Lung (tissue), 12 donors: ENCODE results near the gene DDX24. TPM values are rescaled to one million over a fixed set of nuclear protein-coding genes. Genes with fewer than 3 reads are reported as not detected.

ENCODE experiments used
- ATAC-seq: fragments of 200-7000 bp; cut with Tn5 transposase; one replicate; pipeline ENCODE4 v1.9.1; 2020; ENCODE audit warnings: moderate number of reproducible peaks; ENCODE audit not compliant: insufficient read depth, low FRiP score
- DNase-seq, 3 donors: peaks; one replicate each; pipeline ENCODE4 v3.0.0-alpha.2; 2013 to 2017
- H3K27ac ChIP-seq, 2 donors: one replicate each; pipeline ENCODE4 v1.5.1; 2013; ENCODE audit warnings: mild to moderate bottlenecking in 2 of 2, moderate library complexity in 2 of 2, control low read depth in 1 of 2, inconsistent platforms in 1 of 2, low read depth in 1 of 2, low read length in 1 of 2
- H3K27me3 ChIP-seq, 3 donors: one replicate each; pipeline ENCODE4 v1.5.1; 2013; ENCODE audit warnings: low read length in 2 of 3; ENCODE audit not compliant: control insufficient read depth in 3 of 3, insufficient read depth in 3 of 3
- H3K36me3 ChIP-seq, 4 donors: one replicate each; pipeline ENCODE4 v1.5.1; 2013; ENCODE audit warnings: low read length in 4 of 4, mild to moderate bottlenecking in 1 of 4, moderate library complexity in 1 of 4; ENCODE audit not compliant: control insufficient read depth in 4 of 4, insufficient read depth in 4 of 4
- H3K4me1 ChIP-seq, 5 donors: one replicate each; pipeline ENCODE4 v1.5.1; 2013; ENCODE audit warnings: low read length in 5 of 5, mild to moderate bottlenecking in 2 of 5, moderate library complexity in 1 of 5; ENCODE audit not compliant: control insufficient read depth in 5 of 5, insufficient read depth in 5 of 5
- H3K4me3 ChIP-seq: one replicate; pipeline ENCODE4 v1.5.1; 2013; ENCODE audit warnings: mild to moderate bottlenecking, control low read depth, moderate library complexity
- H3K9ac ChIP-seq, 2 donors: one replicate each; pipeline ENCODE4 v1.5.1; 2013; ENCODE audit warnings: low read length in 2 of 2, control low read depth in 1 of 2; ENCODE audit not compliant: insufficient read depth in 1 of 2
- H3K9me3 ChIP-seq, 4 donors: one replicate each; pipeline ENCODE4 v1.5.1; 2013; ENCODE audit warnings: low read length in 3 of 4, mild to moderate bottlenecking in 1 of 4, moderate library complexity in 1 of 4; ENCODE audit not compliant: control insufficient read depth in 4 of 4, insufficient read depth in 3 of 4
- CTCF ChIP-seq: IDR thresholded peaks from 2 replicates; pipeline ENCODE4 v1.5.1; 2012; ENCODE audit warnings: mild to moderate bottlenecking; ENCODE audit errors: control extremely low read depth, extremely low read depth
- WGBS, 2 donors: extraction: QIAGEN DNeasy Blood & Tissue Kit; methylation state at CpG; one replicate each; pipeline ENCODE4 v1.1.7; 2013; 5-methylcytosine and 5-hydroxymethylcytosine counted together
- polyA plus RNA-seq, 2 donors: library from polyadenylated mRNA; stranded (reverse); fragments of 200-250 nt; gene quantifications; one replicate each; pipeline ENCODE4 v1.2.1, GENCODE V29; 2013
- total RNA-seq, 2 donors: library from RNA; depleted of rRNA in 1 of 2; stranded (reverse); fragments of >200 nt in 1 of 2; gene quantifications; one replicate each; pipeline ENCODE4 v1.2.1, GENCODE V29; 2014 to 2021
- donor health status: control.
- donor health status: control.
- donor health status: Bipolar disorder and iron deficiency.
- donor health status: healthy.
- donor health status: DM: yes; HTN: yes; CAD: no.

The DDX24 gene
- total and polyA plus RNA-seq, 4 donors = 78.4 to 138 (median 107) TPM

- no peak for ATAC-seq
- WGBS, 2 donors = 77 to 84% methylated on average over 9 of the region's 9 CpGs
Measured at GRCh38 chr14:94062344-94062940, 18.6 kb downstream of the DDX24 start.

GRCh38 chr14:94059998-94060397 lies 21.0 kb downstream of the DDX24 start:
- WGBS, 2 donors = 76 to 83% methylated on average over 5 of the region's 5 CpGs
- Histone ChIP-seq H3K9me3 (peaks cover 0 to 2% (median 0%) of the 10 kb centered on the region in 4 donors), H3K4me3 (no peak overlapping the region), H3K9ac (no peak overlapping the region), H3K36me3 (peaks cover 45 to 66% (median 46%) of the 10 kb centered on the region in 4 donors), H3K27me3 (no peaks in the 10 kb centered on the region), H3K4me1 (peaks cover 0 to 7% (median 0%) of the 10 kb centered on the region in 5 donors), H3K27ac (no peak overlapping the region)
- DNase-seq (no peak), ATAC-seq (no peak)
- no peak for TF ChIP-seq CTCF

More at GRCh38 chr14:94062344-94062940, 18.6 kb downstream of the DDX24 start:
- Histone ChIP-seq H3K27me3 (no peaks in the 10 kb centered on the region), H3K9me3 (peaks cover 0 to 2% (median 0%) of the 10 kb centered on the region in 4 donors), H3K4me3 (no peak overlapping the region), H3K36me3 (peaks cover 27 to 45% (median 33%) of the 10 kb centered on the region in 4 donors), H3K9ac (peak overlapping the region in 1 of 2 donors; percentile 4), H3K4me1 (peaks cover 0 to 14% (median 4%) of the 10 kb centered on the region in 5 donors), H3K27ac (no peak overlapping the region)
- TF ChIP-seq CTCF = no peak
- no peak for DNase-seq

GRCh38 chr14:94058674-94059138 lies 22.3 kb downstream of the DDX24 start:
- H3K36me3 ChIP-seq = peaks cover 54 to 78% (median 56%) of the 10 kb centered on the region in 4 donors
- no peak for TF ChIP-seq CTCF
- H3K9me3 ChIP-seq = peaks cover 0 to 2% (median 0%) of the 10 kb centered on the region in 4 donors
- H3K27me3 ChIP-seq = no peaks in the 10 kb centered on the region
- 76 to 82% methylated on average over 5 of the region's 5 CpGs for WGBS, 2 donors
- peaks cover 0 to 4% (median 0%) of the 10 kb centered on the region in 5 donors for H3K4me1 ChIP-seq
- H3K4me3 ChIP-seq = no peak overlapping the region
- H3K9ac ChIP-seq = no peak overlapping the region
- H3K27ac ChIP-seq = no peak overlapping the region
- peak in 1 of 3 donors; percentile 9 for DNase-seq
- no peak for ATAC-seq
